HG03025 (cell line): ENCODE data around the gene SP110.
"Not testable (repeated sequence)": the region's sequence is repeated elsewhere in the genome, so short reads cannot be mapped to it uniquely, and the experiment has no call there.

Source experiments
- ATAC-seq: cut with Tn5 transposase; IDR thresholded peaks from one replicate; pipeline ENCODE4 v1.9.1; 2021; ENCODE audit warnings: mild to moderate bottlenecking, moderate library complexity; ENCODE audit not compliant: unreplicated experiment, low FRiP score

Gene SP110

DNA sequence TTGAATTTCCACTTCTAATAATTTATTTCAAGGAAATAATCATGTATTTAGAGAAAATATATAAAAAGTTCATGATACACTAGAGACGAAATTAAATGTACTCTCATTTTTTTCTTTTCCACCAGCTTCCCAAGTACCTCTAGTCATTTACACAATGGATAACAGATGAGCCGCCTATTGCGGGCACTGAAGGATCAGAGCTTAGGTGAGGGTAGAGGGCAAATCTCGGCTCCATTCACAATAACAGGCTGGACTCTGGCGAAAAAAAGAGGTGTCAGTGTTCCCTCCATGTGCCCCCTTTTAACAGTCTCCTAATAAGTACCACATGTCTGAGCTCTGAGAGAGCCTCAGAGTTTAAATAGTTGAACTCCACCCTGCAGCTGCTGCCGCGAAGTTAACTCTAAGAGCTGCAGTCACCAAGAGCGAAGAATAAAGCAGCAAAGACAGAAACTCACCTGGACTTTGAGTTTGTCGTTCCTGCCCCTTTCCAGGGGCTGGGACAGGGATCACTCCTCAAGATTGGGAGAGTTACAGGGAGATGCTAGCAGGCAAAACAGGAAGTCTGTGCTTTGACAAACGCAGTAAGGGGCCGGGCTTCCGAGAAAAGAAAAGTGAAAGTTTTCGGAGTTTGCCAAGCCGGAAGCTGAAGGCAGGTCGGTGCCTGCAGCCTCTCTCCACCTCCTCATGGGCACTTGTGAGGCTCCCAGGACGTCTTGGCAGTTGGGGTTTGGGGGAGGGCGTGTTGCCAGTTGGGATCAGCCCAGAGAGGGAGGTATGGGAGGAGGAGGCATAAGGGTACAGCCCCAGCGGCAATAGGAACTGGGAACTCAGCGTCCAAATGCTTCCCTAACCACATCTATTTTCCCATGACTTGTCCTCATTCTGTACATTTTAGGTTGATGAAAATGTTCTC, at the start of gene SP110:
SP110 (minus strand) TSS at position 566 of the 913 bp plus-strand sequence. CDS start 3,057 bp downstream, outside the sequence.
- peak; percentile 73 for ATAC-seq

DNA sequence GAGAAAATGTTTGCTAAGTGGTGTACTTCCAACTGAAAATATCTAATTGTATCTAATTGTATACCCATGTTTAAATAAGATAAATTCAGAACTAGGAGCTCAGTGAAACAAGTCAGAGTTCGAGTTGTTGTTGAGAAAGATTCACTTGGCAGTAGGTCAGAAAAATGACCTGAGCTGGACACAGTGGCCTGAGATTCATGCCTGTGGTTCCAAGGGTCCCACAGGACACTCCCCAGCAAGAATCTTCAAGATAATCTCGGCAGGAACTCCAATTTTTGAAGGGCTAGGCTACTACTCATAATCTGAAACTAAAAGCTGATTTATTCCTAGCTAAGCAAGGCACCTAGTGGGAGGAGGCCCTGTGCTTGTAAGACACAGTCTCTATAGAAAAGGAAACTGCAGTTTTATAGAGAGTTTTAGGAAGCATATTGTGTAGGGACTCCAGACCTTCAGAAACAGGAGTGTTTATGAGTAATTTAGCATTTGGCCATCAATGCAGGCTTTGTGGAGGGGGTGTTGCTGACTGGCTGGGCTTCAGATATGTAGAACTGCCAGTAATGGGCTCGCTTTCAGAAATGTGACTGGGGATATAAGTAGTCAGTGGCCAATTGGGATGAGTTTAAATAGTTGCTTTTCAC, 48.9 kb upstream of the SP110 start:
- peak; percentile 54 for ATAC-seq

DNA sequence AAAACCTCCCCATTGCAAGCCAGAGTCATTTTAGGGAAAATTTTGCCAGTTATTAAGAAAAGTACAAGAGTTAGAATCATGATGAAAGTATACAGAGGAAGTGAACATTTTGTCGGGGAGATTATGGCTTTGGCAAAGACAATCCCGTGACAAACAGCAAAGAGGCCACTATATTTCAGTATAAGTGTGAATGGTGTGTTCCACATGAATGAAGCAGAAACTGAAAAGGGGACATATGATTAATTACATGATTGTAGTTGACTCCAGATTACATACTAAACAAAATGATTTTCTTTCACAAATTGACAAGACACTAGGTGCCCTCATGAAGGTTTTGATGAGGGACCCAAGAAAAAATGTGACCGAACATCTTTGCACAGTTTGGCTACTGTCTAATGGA, 47.8 kb upstream of the SP110 start:
- no peak for ATAC-seq

DNA sequence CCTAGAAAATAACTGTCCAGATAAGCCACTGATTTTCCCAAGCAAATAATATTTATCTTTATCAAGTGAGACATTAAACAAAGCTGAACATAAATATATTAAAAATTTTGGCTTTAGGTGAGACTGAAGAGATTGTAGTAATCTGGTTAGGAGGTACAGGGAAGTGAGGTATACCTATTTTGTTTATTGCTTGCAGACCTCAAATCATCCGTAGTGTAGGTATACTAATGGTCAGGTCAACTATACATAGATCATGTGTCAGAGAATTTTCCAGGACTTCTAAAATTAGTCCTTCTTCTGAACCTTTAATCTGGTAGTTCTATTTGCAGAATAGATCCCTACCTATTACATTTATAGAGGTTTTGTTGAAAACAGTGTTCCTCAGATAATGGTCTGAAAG, 47.3 kb upstream of the SP110 start:
- no peak for ATAC-seq

DNA sequence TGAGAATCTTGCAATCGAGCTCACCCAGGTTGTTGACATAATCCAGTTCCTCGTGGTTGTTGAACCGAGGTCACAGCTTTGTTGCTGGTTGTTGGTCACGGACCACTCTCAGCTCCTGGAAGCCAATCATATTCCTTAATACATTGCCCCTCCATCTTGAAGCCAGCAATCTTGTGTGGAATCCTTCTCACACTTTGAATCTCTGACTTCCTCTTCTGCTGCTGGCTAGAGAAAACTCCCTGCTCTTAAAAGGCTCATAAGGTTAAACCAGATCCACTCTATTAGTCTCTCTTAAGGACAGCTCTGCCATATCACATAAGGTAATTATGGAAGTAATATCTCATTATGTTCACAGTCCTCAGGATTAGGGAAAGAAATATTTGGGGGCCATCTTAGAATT, 46.9 kb upstream of the SP110 start:
- ATAC-seq, result no peak

DNA sequence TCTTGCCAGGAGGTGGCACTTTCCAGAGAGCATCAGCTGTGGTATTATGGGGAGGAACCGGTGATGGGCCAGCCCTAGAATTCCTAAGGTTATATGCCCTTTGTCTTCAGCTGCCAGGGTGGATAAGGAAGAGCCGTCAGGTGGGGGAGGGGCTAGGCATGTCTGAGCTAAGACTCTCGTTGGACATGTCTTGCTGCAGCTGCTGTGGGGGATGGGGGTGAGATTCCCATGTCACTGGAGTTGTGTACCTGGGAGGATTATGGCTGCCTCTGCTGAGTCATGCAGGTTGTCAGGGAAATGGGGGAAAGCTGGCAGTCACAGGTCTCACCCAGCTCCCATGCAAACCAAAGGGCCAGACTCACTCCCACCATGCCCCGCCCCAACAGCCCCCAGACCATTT, 45.2 kb upstream of the SP110 start:
- ATAC-seq, result not testable (repeated sequence)

DNA sequence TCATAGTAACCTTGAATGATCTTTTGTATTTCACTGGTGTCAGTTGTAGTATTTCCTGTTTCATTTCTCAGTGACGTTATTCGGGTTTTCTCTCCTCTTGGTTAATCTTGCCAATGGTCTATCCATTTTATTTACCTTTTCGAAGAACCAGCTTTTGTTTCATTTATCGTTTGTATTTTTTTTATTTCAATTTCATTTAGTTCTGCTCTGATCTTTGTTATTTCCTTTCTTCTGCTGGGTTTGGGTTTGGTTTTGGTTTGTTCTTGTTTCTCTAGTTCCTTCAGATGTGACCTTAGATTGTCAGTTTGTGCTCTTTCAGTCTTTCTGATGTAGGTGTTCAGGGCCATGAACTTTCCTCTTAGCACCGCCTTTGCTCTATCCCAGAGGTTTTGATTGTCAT, 42.5 kb upstream of the SP110 start:
- ATAC-seq, result no peak

DNA sequence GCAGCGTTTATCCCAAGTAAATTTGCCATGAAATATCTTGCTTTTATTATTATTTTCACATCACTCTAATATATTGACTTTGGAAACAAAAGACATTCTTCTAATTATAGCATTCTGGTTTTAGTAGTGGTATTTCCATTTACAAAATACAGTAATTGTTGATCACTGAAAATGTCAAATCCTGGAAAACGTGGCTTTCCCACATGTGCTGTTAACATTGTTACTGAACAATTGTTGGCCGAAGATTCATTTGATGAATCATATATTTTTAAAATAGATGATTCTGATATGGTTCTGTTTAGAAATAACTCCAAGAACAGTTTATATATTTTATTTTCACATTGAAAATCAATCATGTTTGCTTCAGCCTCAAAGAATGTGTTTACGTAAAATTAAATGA, 38.7 kb upstream of the SP110 start:
- no peak for ATAC-seq

DNA sequence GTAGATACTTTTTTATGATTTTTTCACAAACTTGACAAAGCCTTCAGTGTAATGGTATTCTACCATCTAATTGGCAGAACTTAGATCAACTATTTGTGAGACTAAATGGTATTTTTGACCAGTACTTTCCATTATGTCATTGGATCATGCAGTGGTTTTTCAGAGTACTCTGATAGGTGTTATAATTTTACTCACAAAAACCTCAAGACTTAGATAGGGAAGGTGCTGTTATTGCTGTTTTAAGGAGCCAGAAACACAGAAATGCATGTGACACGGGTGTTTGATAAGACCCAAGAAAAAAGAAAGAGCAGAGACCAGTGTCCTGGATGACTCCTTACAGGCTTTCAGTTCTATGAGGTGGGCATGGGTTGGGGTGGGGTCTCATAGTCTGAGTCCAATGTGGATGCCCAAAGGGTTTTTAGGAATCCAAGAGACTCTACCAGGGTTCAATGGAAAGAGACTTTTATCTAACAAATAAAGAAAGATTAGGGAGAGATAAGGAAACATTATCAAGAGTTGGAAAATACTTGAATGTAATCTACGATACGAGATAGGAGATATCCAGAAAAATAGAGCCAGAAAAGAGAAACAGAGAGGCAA, 37.0 kb upstream of the SP110 start:
- no peak for ATAC-seq

DNA sequence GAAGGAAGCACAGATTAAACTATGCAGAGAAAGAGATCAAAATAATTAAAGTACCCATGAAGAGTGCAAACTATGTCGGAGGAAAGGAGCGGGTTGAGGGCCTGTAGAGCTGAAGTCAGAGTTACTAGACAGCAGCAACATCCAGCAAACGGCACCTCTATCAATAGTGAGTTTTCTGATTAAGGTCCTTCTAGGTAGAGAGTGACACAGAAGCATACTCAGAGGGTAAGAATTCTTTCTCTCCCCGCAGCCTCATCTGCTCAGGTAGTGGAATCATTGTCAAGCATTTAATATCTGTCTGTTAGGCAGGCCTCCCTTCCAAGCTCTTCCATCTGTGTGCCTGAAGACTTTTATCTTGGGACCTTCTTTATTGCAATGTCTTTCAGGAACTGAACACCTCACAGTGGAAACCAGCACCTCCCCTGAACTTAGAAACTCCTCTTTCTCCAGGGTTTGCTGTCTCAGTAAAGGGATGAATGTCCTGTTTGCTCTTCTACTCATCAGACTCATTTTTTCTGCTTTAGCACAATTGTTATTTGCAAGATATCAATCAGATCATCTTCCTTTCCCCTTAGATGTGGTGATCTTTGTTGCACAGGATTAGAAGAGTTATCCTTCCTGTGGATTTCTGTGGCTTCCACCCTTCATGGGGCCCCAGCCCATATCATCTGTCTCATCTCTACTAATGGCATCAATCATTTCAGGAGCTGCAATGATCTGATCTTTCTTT, 34.5 kb upstream of the SP110 start:
- ATAC-seq, result no peak

DNA sequence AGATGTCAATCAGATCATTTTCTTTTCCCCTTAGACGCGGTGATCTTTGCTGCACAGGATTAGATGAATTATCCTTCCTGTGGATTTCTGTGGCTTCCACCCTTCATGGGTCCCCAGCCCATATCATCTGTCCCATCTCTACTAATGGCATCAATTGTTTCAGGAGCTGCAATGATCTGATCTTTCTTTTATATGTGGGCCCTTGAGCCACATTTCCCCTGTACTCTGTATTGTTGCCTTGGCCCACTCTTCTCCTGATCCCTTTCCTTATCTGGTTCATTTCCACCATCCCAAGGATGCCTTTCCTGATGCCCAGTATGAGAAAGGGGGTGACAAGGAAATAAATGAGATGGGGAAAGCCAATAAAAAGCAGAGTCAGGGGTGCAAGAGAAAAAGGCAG, 30.4 kb upstream of the SP110 start:
- ATAC-seq, result no peak

DNA sequence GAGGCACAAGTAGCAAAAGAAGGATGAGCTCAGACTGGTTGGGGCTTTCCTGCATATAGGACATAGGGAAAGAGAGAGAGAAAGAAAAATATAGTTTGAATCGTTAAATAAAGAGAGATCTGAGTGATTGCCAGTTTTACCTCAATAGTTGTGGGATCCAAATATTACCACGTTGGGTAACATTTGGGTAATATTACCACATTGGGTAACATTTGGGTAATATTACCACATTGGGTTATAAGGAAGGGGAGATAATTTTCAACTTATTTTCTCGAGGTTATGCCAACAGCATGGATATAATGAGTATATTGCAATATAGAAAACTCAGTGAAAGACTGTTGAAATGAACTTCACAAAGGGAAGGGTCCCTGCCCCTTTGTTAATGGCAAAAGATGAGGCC, 26.4 kb upstream of the SP110 start:
- no peak for ATAC-seq

DNA sequence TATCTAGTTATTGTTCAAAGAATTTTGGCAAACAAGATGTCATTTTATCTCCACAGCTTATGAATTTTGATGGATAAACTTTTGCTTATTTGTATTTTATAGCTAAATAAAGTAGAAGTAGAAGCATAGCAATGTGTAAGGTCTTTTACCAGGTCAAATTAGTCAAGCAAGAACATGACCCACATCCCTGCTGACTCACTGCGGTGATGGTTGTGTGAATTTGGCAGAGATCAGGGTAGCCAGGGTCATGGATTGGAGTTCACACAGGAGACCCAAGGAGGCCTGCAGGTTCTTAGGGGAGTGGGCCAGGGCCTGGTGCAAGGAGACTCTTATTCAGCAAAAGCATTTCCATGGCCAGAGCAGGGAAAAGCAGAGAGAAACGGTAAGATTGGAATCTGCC, 24.4 kb upstream of the SP110 start:
- no peak for ATAC-seq

DNA sequence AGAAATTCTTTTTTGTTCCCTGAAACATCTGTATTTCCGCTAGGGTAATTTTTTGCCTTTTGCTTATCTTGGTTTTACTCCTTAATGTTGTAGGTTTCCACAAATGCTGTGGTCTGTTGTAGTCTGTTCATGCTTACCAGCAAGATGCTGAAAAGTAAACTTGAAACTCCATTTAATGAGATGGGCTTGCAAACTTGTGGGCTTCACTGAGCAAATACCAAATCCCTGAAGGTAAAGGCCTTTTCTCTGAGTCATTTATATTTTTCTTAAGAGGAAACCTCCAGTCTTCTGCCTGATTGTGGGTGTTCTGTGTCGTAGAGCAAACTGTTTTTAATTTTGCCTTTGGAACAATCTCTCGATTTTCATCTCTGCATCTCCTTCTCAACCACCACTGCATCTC, 15.1 kb upstream of the SP110 start:
- ATAC-seq, result no peak

DNA sequence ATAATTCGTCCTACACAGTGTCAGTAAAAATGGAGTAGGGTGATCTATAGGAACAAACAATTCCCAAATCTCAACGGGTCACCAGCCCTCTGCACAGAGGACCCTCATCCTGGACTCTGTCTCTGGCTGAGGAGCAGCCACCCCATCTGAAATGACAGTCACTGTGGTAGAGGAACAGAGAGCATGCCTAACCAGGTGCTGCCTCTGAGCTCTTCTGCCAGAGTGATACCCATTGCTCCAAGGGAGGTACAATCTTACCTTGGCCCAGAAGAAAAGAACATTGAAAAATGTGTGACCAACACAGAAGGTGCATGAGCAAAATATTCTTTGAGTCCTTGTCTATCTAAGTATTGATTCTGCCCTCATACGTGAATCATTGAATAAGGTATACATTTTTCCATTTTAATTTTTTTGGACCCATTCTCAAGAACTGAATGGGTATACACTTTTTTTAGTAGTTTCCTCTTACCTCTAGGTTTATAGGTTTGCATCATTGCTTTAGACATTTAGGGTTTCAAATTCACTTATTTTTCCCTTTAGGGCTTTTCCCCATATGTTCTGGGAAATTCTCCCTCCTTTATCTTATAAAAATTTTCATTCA, 14.4 kb upstream of the SP110 start:
- no peak for ATAC-seq

DNA sequence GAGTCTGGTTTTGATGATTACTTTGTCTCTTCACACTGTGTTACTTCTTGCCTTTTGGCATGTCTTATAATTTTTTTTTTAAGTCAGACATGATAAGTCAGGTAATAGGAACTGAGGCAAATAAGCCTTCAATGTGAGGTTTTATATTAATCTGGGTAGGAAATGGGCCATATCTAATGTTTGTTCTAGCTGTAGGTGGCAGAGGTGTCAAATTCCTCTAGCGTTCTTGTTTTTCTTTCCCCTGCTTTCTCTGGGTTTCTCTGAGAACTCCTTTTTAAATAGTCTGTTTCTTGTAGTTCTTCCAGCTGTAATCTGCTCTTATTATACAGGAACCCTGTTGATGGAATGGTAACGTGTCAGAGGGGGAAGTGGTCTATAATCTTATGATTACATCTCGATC, 11.5 kb upstream of the SP110 start:
- no peak for ATAC-seq

DNA sequence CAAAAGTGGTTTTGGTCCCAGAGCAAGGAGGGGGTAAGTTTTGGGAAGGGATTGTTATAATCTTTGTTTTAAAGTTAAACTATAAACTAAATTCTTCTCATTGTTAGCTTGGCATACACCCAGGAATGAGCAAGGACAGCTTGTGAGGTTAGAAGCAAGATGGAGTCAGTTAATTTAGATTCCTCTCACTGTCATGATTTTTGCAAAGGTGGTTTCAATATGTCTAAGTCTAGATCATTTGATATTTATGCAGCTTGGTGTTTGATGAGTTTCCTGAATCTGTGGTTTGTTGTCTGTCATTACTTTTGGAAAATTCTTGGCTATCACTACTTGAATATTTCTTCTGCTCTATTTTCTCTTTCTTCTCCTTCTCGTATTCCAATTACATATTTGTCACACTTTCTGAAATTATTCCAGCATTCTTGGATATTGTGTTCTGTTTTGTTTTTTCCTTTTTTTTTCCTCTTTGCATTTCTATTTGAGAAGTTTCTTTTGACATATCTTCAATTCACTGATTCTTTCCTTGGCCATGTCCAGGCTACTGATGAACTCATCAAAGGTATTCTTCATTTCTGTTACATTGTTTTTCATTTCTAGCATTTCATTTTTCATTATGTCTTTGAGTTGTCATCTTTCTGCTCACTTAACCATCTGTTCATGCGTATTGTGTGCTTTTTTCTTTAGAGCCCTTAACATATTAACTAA, 10.9 kb upstream of the SP110 start:
- no peak for ATAC-seq

DNA sequence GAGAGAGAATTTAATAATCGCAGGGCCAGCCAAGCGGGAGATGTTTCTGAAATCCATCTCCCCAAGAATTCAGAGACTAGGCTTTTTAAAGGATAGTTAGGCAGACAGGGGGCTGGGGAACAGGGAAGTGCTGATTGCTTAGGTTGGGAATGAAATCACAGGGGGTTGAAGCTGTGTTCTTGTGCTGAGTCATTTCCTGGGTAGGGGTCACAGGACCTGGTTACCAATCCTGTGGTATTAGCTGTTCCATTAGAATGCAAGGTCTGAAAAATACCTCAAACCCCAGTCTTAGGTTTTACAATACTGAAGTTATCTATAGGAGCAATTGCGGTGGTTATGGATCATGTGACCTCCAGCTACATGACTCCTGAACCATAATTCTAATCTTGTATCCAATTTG, 10.3 kb upstream of the SP110 start:
- no peak for ATAC-seq

DNA sequence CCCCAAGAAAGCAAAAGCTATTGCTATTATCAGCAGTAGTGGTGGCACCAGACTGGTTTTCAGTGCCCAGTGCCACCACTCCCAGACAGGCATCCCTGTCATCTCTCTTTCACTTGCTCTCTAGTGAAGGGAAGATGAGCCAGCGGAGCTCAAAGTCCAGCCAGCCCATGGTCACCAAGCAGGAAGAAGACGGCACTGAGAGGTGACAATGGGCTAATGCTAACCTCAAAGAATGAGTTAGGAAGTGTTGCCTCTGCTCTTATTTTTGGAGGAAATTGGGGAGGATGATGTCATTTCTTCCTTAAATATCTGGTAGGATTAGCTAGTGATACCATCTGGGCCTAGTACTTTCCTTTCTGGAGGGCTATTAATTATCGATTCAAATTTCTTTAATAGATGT, 7.4 kb upstream of the SP110 start:
- ATAC-seq, result no peak

DNA sequence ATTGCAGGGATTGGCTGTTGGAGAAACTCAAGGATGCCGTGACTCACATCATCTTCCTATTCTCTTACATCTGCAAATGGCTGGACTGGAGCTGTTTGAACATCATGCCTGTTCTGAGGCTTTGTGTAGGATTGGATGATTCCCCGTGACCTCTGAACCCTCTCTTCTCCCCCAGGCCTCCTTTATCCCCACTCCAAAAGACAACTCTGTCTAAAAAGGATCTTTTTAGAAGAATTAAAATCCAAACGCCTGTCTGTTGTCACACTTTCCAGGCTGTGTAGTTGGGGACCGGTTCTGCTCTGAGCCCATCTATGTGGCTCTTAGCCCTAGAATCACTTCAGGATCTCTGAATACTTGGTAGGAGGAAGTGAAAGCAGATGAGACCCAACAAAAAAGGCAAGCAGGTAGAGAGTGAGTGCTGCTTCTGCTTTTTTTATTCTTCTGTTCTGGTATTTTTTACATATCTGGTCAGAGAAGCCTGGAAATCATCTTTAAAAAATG, 6.3 kb upstream of the SP110 start:
- ATAC-seq, result peak; percentile 73
